Fibroblast of lung (primary cell): Measurements from ENCODE around the gene CAP1. TPM values are rescaled to one million over a fixed set of nuclear protein-coding genes. Genes with fewer than 3 reads are reported as not detected.

Experiments
- DNase-seq, 2 donors: peaks; one replicate each; pipeline versions ENCODE4 v3.0.0 to v3.0.0-alpha.2; 2010; ENCODE audit warnings: low read depth in 2 of 2
- H2AFZ ChIP-seq: 2 replicates; pipeline ENCODE4 v1.5.1; 2012; ENCODE audit warnings: low read length, control low read depth, inconsistent platforms
- H3K27ac ChIP-seq: 2 replicates; pipeline ENCODE4 v1.5.1; 2011; ENCODE audit warnings: low read length, control low read depth; ENCODE audit not compliant: insufficient read depth
- H3K27me3 ChIP-seq: 2 replicates; pipeline ENCODE4 v1.5.1; 2011; ENCODE audit warnings: mild to moderate bottlenecking, low read length; ENCODE audit not compliant: control insufficient read depth, insufficient read depth
- H3K36me3 ChIP-seq: 2 replicates; pipeline ENCODE4 v1.5.1; 2011; ENCODE audit warnings: low read length; ENCODE audit not compliant: control insufficient read depth, insufficient read depth
- H3K4me1 ChIP-seq: 2 replicates; pipeline ENCODE4 v1.5.1; 2011; ENCODE audit warnings: low read length; ENCODE audit not compliant: control insufficient read depth, insufficient read depth; ENCODE audit errors: extremely low read depth
- H3K4me2 ChIP-seq: 2 replicates; pipeline ENCODE4 v1.5.1; 2011; ENCODE audit warnings: low read length, control low read depth; ENCODE audit not compliant: insufficient read depth; ENCODE audit errors: extremely low read depth
- H3K4me3 ChIP-seq, 4 experiments: fragments of 200-600 bp in 1 of 4; sonication (generic) in 1 of 4; replicated peaks in 1 of 4; 2 replicates each; pipeline ENCODE4 v1.5.1; 2011 to 2016; ENCODE audit warnings: low read length in 4 of 4, low read depth in 3 of 4, mild to moderate bottlenecking in 3 of 4, control low read depth in 2 of 4, inconsistent platforms in 1 of 4, mixed read lengths in 1 of 4; ENCODE audit not compliant: insufficient read depth in 1 of 4; ENCODE audit errors: control extremely low read depth in 1 of 4
- H3K79me2 ChIP-seq: 2 replicates; pipeline ENCODE4 v1.5.1; 2012; ENCODE audit warnings: mild to moderate bottlenecking, low read length, inconsistent platforms; ENCODE audit not compliant: control insufficient read depth, insufficient read depth
- H3K9ac ChIP-seq: 2 replicates; pipeline ENCODE4 v1.5.1; 2011; ENCODE audit warnings: mild to moderate bottlenecking, low read length, control low read depth; ENCODE audit not compliant: insufficient read depth
- H3K9me3 ChIP-seq: 2 replicates; pipeline ENCODE4 v1.5.1; 2012; ENCODE audit warnings: low read depth, low read length; ENCODE audit not compliant: control insufficient read depth, insufficient read depth
- H4K20me1 ChIP-seq: 2 replicates; pipeline ENCODE4 v1.5.1; 2011; ENCODE audit warnings: low read length; ENCODE audit not compliant: control insufficient read depth, insufficient read depth; ENCODE audit errors: extremely low read depth
- CTCF ChIP-seq, 2 donors: IDR thresholded peaks in 1 of 2; conservative IDR thresholded peaks in 1 of 2; 1 replicate in 1 of 2; 2 replicates in 1 of 2; pipeline ENCODE4 v1.5.1; 2011 to 2012; ENCODE audit warnings: low read length in 2 of 2, control low read depth in 1 of 2, inconsistent platforms in 1 of 2, low read depth in 1 of 2, mild to moderate bottlenecking in 1 of 2
- EZH2 ChIP-seq: IDR thresholded peaks from 2 replicates; pipeline ENCODE4 v1.5.1; 2012; ENCODE audit warnings: low read length, control low read depth, mild to moderate bottlenecking; ENCODE audit errors: missing control alignments
- polyA plus RNA-seq, 2 donors: library from polyadenylated mRNA; depleted of rRNA in 1 of 2; stranded (reverse) in 1 of 2; unstranded in 1 of 2; fragments of >200 nt; gene quantifications; 2 replicates each; pipeline ENCODE4 v1.2.1, GENCODE V29; 2011 to 2012; ENCODE audit warnings: missing spikeins in 1 of 2
- total RNA-seq: library from RNA; depleted of rRNA; stranded (reverse); fragments of >200 nt; gene quantifications from 2 replicates; pipeline ENCODE4 v1.2.1, GENCODE V29; 2014

The CAP1 gene
- total and polyA plus RNA-seq, 2 donors (not counting 1 experiment from before 2014, with no cell fraction given): 352 to 836 TPM

- H3K4me3 ChIP-seq: no peak overlapping the region
Measured at GRCh38 chr1:40120128-40120527, 79.6 kb downstream of the CAP1 start.

More at GRCh38 chr1:40120128-40120527, 79.6 kb downstream of the CAP1 start:
- Histone ChIP-seq H3K4me1 (no peaks in the 10 kb centered on the region), H3K4me2 (no peak overlapping the region), H3K79me2 (no peaks in the 10 kb centered on the region), H4K20me1 (no peaks in the 10 kb centered on the region), H2AFZ (no peak overlapping the region), H3K36me3 (no peaks in the 10 kb centered on the region), H3K9me3 (no peaks in the 10 kb centered on the region), H3K27me3 (peaks cover 9% of the 10 kb centered on the region), H3K9ac (no peak overlapping the region), H3K27ac (no peak overlapping the region)
- no peak for TF ChIP-seq EZH2
- no peak for TF ChIP-seq CTCF (conservative IDR thresholded peaks at IDR 0.05 in 1 of 2, IDR thresholded peaks at IDR 0.05 in 1 of 2; ENCODE audit: low read depth in 1 of 2, low read length in 2 of 2)
- no peak for DNase-seq

Other genes with a start within 250 kb of the CAP1 start
- 19.5 and 20.3 TPM in 2 replicates for gene TRIT1, start 157.2 kb upstream of the CAP1 start, total RNA-seq
- 9.7 and 17.2 TPM in 2 replicates for gene TRIT1, start 157.2 kb upstream of the CAP1 start, polyA plus RNA-seq
- under 0.01 and 0.26 TPM in 2 replicates for gene MYCL, start 138.8 kb upstream of the CAP1 start, total RNA-seq
- gene MYCL, start 138.8 kb upstream of the CAP1 start, polyA plus RNA-seq: 0.09 and 0.11 TPM in 2 replicates
- gene MFSD2A, start 85.6 kb upstream of the CAP1 start, total RNA-seq: 1.0 and 1.2 TPM in 2 replicates
- 0.90 and 4.5 TPM in 2 replicates for gene MFSD2A, start 85.6 kb upstream of the CAP1 start, polyA plus RNA-seq
- 39.8 and 41.0 TPM in 2 replicates for gene PPT1, start 56.5 kb downstream of the CAP1 start, total RNA-seq
- 70.0 and 81.1 TPM in 2 replicates for gene PPT1, start 56.5 kb downstream of the CAP1 start, polyA plus RNA-seq
- gene RLF, start 120.7 kb downstream of the CAP1 start, total RNA-seq: 20.8 and 25.2 TPM in 2 replicates
- 6.4 and 12.4 TPM in 2 replicates for gene RLF, start 120.7 kb downstream of the CAP1 start, polyA plus RNA-seq
- not detected in 2 replicates for gene TMCO2, start 207.2 kb downstream of the CAP1 start, total RNA-seq
- not detected in 2 replicates for gene TMCO2, start 207.2 kb downstream of the CAP1 start, polyA plus RNA-seq
- gene ZMPSTE24, start 217.5 kb downstream of the CAP1 start, total RNA-seq: 60.9 and 68.8 TPM in 2 replicates
- 67.6 and 70.5 TPM in 2 replicates for gene ZMPSTE24, start 217.5 kb downstream of the CAP1 start, polyA plus RNA-seq